Neural cell (in vitro differentiated cells): ENCODE measurements around the gene TXNL4A. TPM values are rescaled to one million over a fixed set of nuclear protein-coding genes. Genes with fewer than 3 reads are reported as not detected.

ENCODE experiments used
- H2AFZ ChIP-seq: fragments of 200-600, 300-800 bp; sonication (generic), shearing (Covaris generic); 2 replicates; pipeline ENCODE4 v1.6.0; 2014; ENCODE audit warnings: low read depth, mild to moderate bottlenecking, antibody characterized with exemption, low read length, moderate library complexity
- H3F3A ChIP-seq: fragments of 200-600 bp; shearing (Covaris generic); 2 replicates; pipeline ENCODE4 v1.6.1; 2016; ENCODE audit warnings: mild to moderate bottlenecking, moderate library complexity, mixed read lengths, antibody characterized with exemption, low read length; ENCODE audit not compliant: insufficient read depth, poor library complexity, severe bottlenecking
- H3K27ac ChIP-seq: fragments of 200-600, 300-800 bp; sonication (generic), shearing (Covaris generic); 2 replicates; pipeline ENCODE4 v1.5.1; 2014; ENCODE audit warnings: mild to moderate bottlenecking, low read length, moderate library complexity
- H3K27me3 ChIP-seq: fragments of 300-800, 200-600 bp; sonication (generic), shearing (Covaris generic); 2 replicates; pipeline ENCODE4 v1.6.0; 2014; ENCODE audit warnings: mild to moderate bottlenecking, low read depth, low read length, moderate library complexity; ENCODE audit not compliant: insufficient read depth
- H3K36me3 ChIP-seq: fragments of 300-800, 200-600 bp; sonication (generic), shearing (Covaris generic); 2 replicates; pipeline ENCODE4 v1.5.1; 2014; ENCODE audit warnings: mild to moderate bottlenecking, antibody characterized with exemption, low read length, moderate library complexity; ENCODE audit not compliant: insufficient read depth
- H3K4me2 ChIP-seq: fragments of 300-800, 200-600 bp; sonication (generic), shearing (Covaris generic); 2 replicates; pipeline ENCODE4 v1.6.0; 2014; ENCODE audit warnings: mild to moderate bottlenecking, low read length
- H3K4me3 ChIP-seq: fragments of 300-800, 200-600 bp; sonication (generic), shearing (Covaris generic); 2 replicates; pipeline ENCODE4 v1.5.1; 2014; ENCODE audit warnings: mild to moderate bottlenecking, low read length, moderate library complexity
- H3K79me2 ChIP-seq: fragments of 200-600 bp; shearing (Covaris generic); replicated peaks from 2 replicates; pipeline ENCODE4 v1.6.0; 2014; ENCODE audit warnings: mild to moderate bottlenecking, low read length, moderate library complexity; ENCODE audit not compliant: insufficient read depth
- H3K9ac ChIP-seq: fragments of 300-800, 200-600 bp; sonication (generic), shearing (Covaris generic); 2 replicates; pipeline ENCODE4 v1.6.1; 2016; ENCODE audit warnings: mild to moderate bottlenecking, low read length, mixed read lengths
- H3K9me2 ChIP-seq: fragments of 200-600 bp; shearing (Covaris generic); 2 replicates; pipeline ENCODE4 v1.6.1; 2016; ENCODE audit warnings: mild to moderate bottlenecking, low read length, mixed read lengths; ENCODE audit not compliant: insufficient read depth
- H3K9me3 ChIP-seq: fragments of 200-600, 300-800 bp; sonication (generic), shearing (Covaris generic); 2 replicates; pipeline ENCODE4 v1.6.1; 2016; ENCODE audit warnings: mild to moderate bottlenecking, mixed run types, low read length, moderate library complexity, mixed read lengths
- H4K20me1 ChIP-seq: fragments of 200-600 bp; shearing (Covaris generic); 2 replicates; pipeline ENCODE4 v1.6.1; 2016; ENCODE audit warnings: mild to moderate bottlenecking, mixed run types; ENCODE audit not compliant: insufficient read depth
- CTCF ChIP-seq: fragments of 450-650 bp; IDR thresholded peaks from 2 replicates; pipeline ENCODE4 v1.5.1; 2014; ENCODE audit warnings: antibody characterized with exemption, mild to moderate bottlenecking, moderate library complexity; ENCODE audit not compliant: poor library complexity, severe bottlenecking
- EP300 ChIP-seq: fragments of 450-650 bp; conservative IDR thresholded peaks from 2 replicates; pipeline ENCODE4 v1.6.1; 2014; ENCODE audit warnings: antibody characterized with exemption, mild to moderate bottlenecking, moderate library complexity; ENCODE audit not compliant: poor library complexity, severe bottlenecking
- EZH2 ChIP-seq: fragments of 200-600, 300-800 bp; shearing (Covaris generic), sonication (generic); IDR thresholded peaks from 2 replicates; pipeline ENCODE4 v1.6.1; 2014; ENCODE audit warnings: antibody characterized with exemption, low read length, borderline replicate concordance, mild to moderate bottlenecking; ENCODE audit not compliant: insufficient read depth, poor library complexity, severe bottlenecking
- MXI1 ChIP-seq: fragments of 450-650 bp; conservative IDR thresholded peaks from 2 replicates; pipeline ENCODE4 v1.6.1; 2014; ENCODE audit warnings: antibody characterized with exemption, mild to moderate bottlenecking; ENCODE audit not compliant: poor library complexity, severe bottlenecking
- POLR2AphosphoS5 ChIP-seq: IDR thresholded peaks from 2 replicates; pipeline ENCODE4 v1.6.1; 2012
- RAD21 ChIP-seq: fragments of 450-650 bp; conservative IDR thresholded peaks from 2 replicates; pipeline ENCODE4 v1.6.1; 2014; ENCODE audit warnings: antibody characterized with exemption, mild to moderate bottlenecking, moderate library complexity
- REST ChIP-seq: IDR thresholded peaks from 2 replicates; pipeline ENCODE4 v1.6.1; 2012; ENCODE audit warnings: borderline replicate concordance
- SMC3 ChIP-seq: fragments of 450-650 bp; conservative IDR thresholded peaks from 2 replicates; pipeline ENCODE4 v1.6.1; 2014; ENCODE audit warnings: antibody characterized with exemption, mild to moderate bottlenecking, moderate library complexity; ENCODE audit not compliant: poor library complexity
- TAF1 ChIP-seq: IDR thresholded peaks from 2 replicates; pipeline ENCODE4 v1.6.1; 2012; ENCODE audit warnings: low read depth
- polyA plus RNA-seq: library from polyadenylated mRNA; depleted of rRNA; stranded (reverse); fragments of >200 nt; gene quantifications from 2 replicates; pipeline ENCODE4 v1.2.3, GENCODE V29; 2014

The TXNL4A gene
- polyA plus RNA-seq, 1 donor from 2014 or later = 163 TPM

- no peaks in the 10 kb centered on the region for H3K9me2 ChIP-seq
- H3K4me2 ChIP-seq = no peak overlapping the region
- H3K4me3 ChIP-seq = no peak overlapping the region
- no peaks in the 10 kb centered on the region for H3F3A ChIP-seq
- no peaks in the 10 kb centered on the region for H3K27me3 ChIP-seq
- no peaks in the 10 kb centered on the region for H3K36me3 ChIP-seq
- no peak for TF ChIP-seq RAD21
- TF ChIP-seq EZH2 = no peak
- TF ChIP-seq REST = no peak
- no peak for TF ChIP-seq MXI1
- no peak for TF ChIP-seq POLR2AphosphoS5
- TF ChIP-seq CTCF = no peak
- no peak for TF ChIP-seq EP300
- no peak for TF ChIP-seq SMC3
- no peak for TF ChIP-seq TAF1
- no peak overlapping the region for H3K9ac ChIP-seq
- no peak overlapping the region for H3K27ac ChIP-seq
- no peak overlapping the region for H2AFZ ChIP-seq
- no peaks in the 10 kb centered on the region for H4K20me1 ChIP-seq
- H3K9me3 ChIP-seq = no peaks in the 10 kb centered on the region
- no peaks in the 10 kb centered on the region for H3K79me2 ChIP-seq
Measured at GRCh38 chr18:79961527-79962291, 26.7 kb downstream of the TXNL4A start.

GRCh38 chr18:79960921-79961526 lies 27.3 kb downstream of the TXNL4A start:
- Histone ChIP-seq H2AFZ (no peak overlapping the region), H3K4me3 (no peak overlapping the region), H3K9me2 (no peaks in the 10 kb centered on the region), H3K4me2 (no peak overlapping the region), H3K79me2 (no peaks in the 10 kb centered on the region), H3K27ac (no peak overlapping the region), H3F3A (no peaks in the 10 kb centered on the region), H3K27me3 (no peaks in the 10 kb centered on the region), H3K9me3 (no peaks in the 10 kb centered on the region), H3K36me3 (no peaks in the 10 kb centered on the region), H4K20me1 (no peaks in the 10 kb centered on the region), H3K9ac (no peak overlapping the region)
- TF ChIP-seq REST = no peak
- TF ChIP-seq SMC3 = no peak
- TF ChIP-seq EZH2 = no peak
- no peak for TF ChIP-seq CTCF
- no peak for TF ChIP-seq POLR2AphosphoS5
- no peak for TF ChIP-seq EP300
- no peak for TF ChIP-seq RAD21
